ENCODE measurements around the gene LDHA. TPM values are rescaled to one million over a fixed set of nuclear protein-coding genes. Genes with fewer than 3 reads are reported as not detected.

Gene LDHA
- total RNA-seq, 2 experiments from 2014 or later: 398 to 1,156 TPM

DNA sequence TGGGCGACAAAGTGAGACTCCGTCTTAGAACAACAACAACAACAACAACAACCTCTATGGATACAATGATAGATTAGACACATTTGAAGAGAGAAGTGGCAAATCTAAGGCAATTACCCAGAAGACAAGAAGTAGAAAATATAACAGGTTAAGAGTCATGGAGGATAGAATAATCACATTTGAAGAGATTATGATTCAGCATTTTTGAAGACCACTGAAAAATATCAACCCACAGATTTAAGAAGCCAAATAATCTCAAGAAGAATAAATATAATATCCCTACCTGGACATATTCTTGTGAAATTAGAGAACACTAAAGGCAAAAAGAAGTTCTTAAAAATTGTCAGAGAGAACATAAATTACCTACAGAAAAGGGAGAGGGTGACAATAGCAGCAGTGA, 25.7 kb downstream of the LDHA start:
- no peak for TF ChIP-seq EZH2phosphoT487 (IDR thresholded peaks at IDR 0.05; ENCODE audit: borderline replicate concordance, low read depth, low read length)
- TF ChIP-seq, protein P1, sequence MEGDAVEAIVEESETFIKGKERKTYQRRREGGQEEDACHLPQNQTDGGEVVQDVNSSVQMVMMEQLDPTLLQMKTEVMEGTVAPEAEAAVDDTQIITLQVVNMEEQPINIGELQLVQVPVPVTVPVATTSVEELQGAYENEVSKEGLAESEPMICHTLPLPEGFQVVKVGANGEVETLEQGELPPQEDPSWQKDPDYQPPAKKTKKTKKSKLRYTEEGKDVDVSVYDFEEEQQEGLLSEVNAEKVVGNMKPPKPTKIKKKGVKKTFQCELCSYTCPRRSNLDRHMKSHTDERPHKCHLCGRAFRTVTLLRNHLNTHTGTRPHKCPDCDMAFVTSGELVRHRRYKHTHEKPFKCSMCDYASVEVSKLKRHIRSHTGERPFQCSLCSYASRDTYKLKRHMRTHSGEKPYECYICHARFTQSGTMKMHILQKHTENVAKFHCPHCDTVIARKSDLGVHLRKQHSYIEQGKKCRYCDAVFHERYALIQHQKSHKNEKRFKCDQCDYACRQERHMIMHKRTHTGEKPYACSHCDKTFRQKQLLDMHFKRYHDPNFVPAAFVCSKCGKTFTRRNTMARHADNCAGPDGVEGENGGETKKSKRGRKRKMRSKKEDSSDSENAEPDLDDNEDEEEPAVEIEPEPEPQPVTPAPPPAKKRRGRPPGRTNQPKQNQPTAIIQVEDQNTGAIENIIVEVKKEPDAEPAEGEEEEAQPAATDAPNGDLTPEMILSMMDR (conservative IDR thresholded peaks at IDR 0.05; ENCODE audit: low read length): no peak
- POLR2A ChIA-PET: no interaction called here
- H3K36me3 ChIP-seq (ENCODE audit: insufficient read depth, low read length): no peaks in the 10 kb centered on the region
- no peaks in the 10 kb centered on the region for H3K9me2 ChIP-seq (ENCODE audit: insufficient read depth, low read length)
- no peak overlapping the region for H2AFZ ChIP-seq (ENCODE audit: low read length)
- no peak overlapping the region for H3K4me3 ChIP-seq (ENCODE audit: low read depth, low read length, poor library complexity, severe bottlenecking)
- BruUV-seq (replicated peaks): no TSS peak
- no peaks in the 10 kb centered on the region for H3K4me1 ChIP-seq (ENCODE audit: insufficient read depth, low read length, poor library complexity, severe bottlenecking)
- H4K20me1 ChIP-seq (ENCODE audit: insufficient read depth, low read length): no peaks in the 10 kb centered on the region
- no peak overlapping the region for H3K4me2 ChIP-seq (ENCODE audit: low read length)
- no peak overlapping the region for H3K27ac ChIP-seq (ENCODE audit: low read depth, low read length, poor library complexity, severe bottlenecking)
- CTCF ChIA-PET (ENCODE audit: unreplicated experiment): no interaction called here
- H3K79me2 ChIP-seq (ENCODE audit: insufficient read depth, low read depth, low read length): no peaks in the 10 kb centered on the region
- no peak for DNase-seq (ENCODE audit: low spot score)
- H3K9me3 ChIP-seq (ENCODE audit: low read length): no peaks in the 10 kb centered on the region
- intact Hi-C loops (cut with micrococcal nuclease; ENCODE audit: unreplicated experiment): no loop called here

DNA sequence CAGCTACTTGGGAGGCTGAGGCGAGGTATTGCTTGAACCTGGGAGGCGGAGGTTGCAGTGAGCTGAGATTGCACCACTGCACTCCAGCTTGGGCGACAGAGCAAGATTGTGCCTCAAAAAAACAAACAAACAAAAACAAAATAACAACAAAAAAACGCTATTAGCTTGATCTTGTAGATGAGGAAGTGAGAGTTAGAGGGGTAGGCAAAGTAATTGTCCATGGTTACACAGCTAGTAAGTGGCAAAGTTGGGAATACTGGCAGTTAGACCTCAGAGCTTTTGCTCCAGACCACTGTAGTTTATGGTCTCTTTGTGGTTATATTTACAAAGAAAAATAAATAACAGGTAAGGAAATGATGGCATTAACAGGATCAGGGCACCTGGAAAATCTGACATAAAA, 32.9 kb downstream of the LDHA start:
- ChIA-PET CTCF (ENCODE audit: unreplicated experiment) (no interaction called here), POLR2A (interaction anchor here (0.6 to 1.2 kb wide), 2 partner anchors 13 to 1178 kb away, joined by 3 read pairs; no protein-coding TSS in a partner anchor)
- intact Hi-C loops (cut with micrococcal nuclease; ENCODE audit: unreplicated experiment): no loop called here
- Histone ChIP-seq H3K4me1 (ENCODE audit: insufficient read depth, low read length, poor library complexity, severe bottlenecking) (no peaks in the 10 kb centered on the region), H3K4me2 (ENCODE audit: low read length) (no peak overlapping the region), H3K79me2 (ENCODE audit: insufficient read depth, low read depth, low read length) (no peaks in the 10 kb centered on the region), H3K9me3 (ENCODE audit: low read length) (no peaks in the 10 kb centered on the region), H3K27ac (ENCODE audit: low read depth, low read length, poor library complexity, severe bottlenecking) (no peak overlapping the region), H3K36me3 (ENCODE audit: insufficient read depth, low read length) (no peaks in the 10 kb centered on the region), H3K4me3 (ENCODE audit: low read depth, low read length, poor library complexity, severe bottlenecking) (no peak overlapping the region), H2AFZ (ENCODE audit: low read length) (no peak overlapping the region), H4K20me1 (ENCODE audit: insufficient read depth, low read length) (no peaks in the 10 kb centered on the region), H3K9me2 (ENCODE audit: insufficient read depth, low read length) (no peaks in the 10 kb centered on the region)
- DNase-seq (ENCODE audit: low spot score): no peak
- no TSS peak for BruUV-seq (replicated peaks)
- TF ChIP-seq, protein P1 (conservative IDR thresholded peaks at IDR 0.05; ENCODE audit: low read length): no peak
- TF ChIP-seq EZH2phosphoT487 (IDR thresholded peaks at IDR 0.05; ENCODE audit: borderline replicate concordance, low read depth, low read length): no peak

DNA sequence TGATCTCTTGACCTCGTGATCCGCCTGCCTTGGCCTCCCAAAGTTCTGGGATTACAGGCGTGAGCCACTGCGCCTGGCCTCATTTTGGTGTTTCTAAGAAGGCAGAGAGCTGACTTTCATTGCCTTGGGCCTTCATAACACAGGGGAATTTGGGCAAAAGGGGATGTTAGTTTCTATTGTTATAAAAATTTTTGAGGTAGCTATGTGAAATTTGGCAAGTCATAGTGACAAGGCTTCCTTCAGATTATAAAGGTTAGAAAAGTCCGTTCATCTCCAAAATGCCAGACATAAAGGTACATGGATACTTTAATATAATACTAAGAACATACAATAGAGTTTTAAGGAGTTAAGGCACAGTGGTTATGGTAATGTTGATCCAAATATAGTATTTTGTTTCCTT, 35.0 kb downstream of the LDHA start:
- no peak overlapping the region for H2AFZ ChIP-seq (ENCODE audit: low read length)
- ChIA-PET POLR2A (no interaction called here), CTCF (ENCODE audit: unreplicated experiment) (no interaction called here)
- no peaks in the 10 kb centered on the region for H3K4me1 ChIP-seq (ENCODE audit: insufficient read depth, low read length, poor library complexity, severe bottlenecking)
- H4K20me1 ChIP-seq (ENCODE audit: insufficient read depth, low read length): no peaks in the 10 kb centered on the region
- no peaks in the 10 kb centered on the region for H3K9me3 ChIP-seq (ENCODE audit: low read length)
- no TSS peak for BruUV-seq (replicated peaks)
- H3K4me2 ChIP-seq (ENCODE audit: low read length): no peak overlapping the region
- no peaks in the 10 kb centered on the region for H3K36me3 ChIP-seq (ENCODE audit: insufficient read depth, low read length)
- no peak overlapping the region for H3K4me3 ChIP-seq (ENCODE audit: low read depth, low read length, poor library complexity, severe bottlenecking)
- no peak for DNase-seq (ENCODE audit: low spot score)
- H3K9me2 ChIP-seq (ENCODE audit: insufficient read depth, low read length): no peaks in the 10 kb centered on the region
- no peak for TF ChIP-seq EZH2phosphoT487 (IDR thresholded peaks at IDR 0.05; ENCODE audit: borderline replicate concordance, low read depth, low read length)
- TF ChIP-seq, protein P1 (conservative IDR thresholded peaks at IDR 0.05; ENCODE audit: low read length): no peak
- H3K79me2 ChIP-seq (ENCODE audit: insufficient read depth, low read depth, low read length): no peaks in the 10 kb centered on the region
- H3K27ac ChIP-seq (ENCODE audit: low read depth, low read length, poor library complexity, severe bottlenecking): no peak overlapping the region
- intact Hi-C loops (cut with micrococcal nuclease; ENCODE audit: unreplicated experiment): no loop called here

Data from OCI-LY7 (cell line).